Keratinocyte (primary cell): ENCODE measurements around the gene EVL. TPM values are rescaled to one million over a fixed set of nuclear protein-coding genes. Genes with fewer than 3 reads are reported as not detected.

Experiments used
- DNase-seq: peaks from one replicate; pipeline ENCODE4 v3.0.0-alpha.2; 2011; ENCODE audit warnings: low read depth, missing footprints, low spot score
- FAIRE-seq: peaks from 2 replicates; lab custom pipeline; 2011; peaks lifted over from hg19 to GRCh38; lab: Jason Lieb, UNC
- H2AFZ ChIP-seq: 2 replicates; pipeline ENCODE4 v1.6.0; 2012; ENCODE audit warnings: low read length, control low read depth, inconsistent platforms; ENCODE audit not compliant: control insufficient read depth
- H3K27ac ChIP-seq: 2 replicates; pipeline ENCODE4 v1.5.1; 2011; ENCODE audit warnings: low read length; ENCODE audit not compliant: control insufficient read depth, insufficient read depth
- H3K27me3 ChIP-seq: 3 replicates; pipeline ENCODE4 v1.6.0; 2011; ENCODE audit warnings: low read length; ENCODE audit not compliant: control insufficient read depth, insufficient read depth; ENCODE audit errors: extremely low read depth
- H3K36me3 ChIP-seq, 2 experiments: 2 replicates in 1 of 2; 3 replicates in 1 of 2; pipeline ENCODE4 v1.5.1; 2011; ENCODE audit warnings: low read length in 2 of 2, mild to moderate bottlenecking in 1 of 2; ENCODE audit not compliant: control insufficient read depth in 2 of 2, insufficient read depth in 2 of 2; ENCODE audit errors: extremely low read depth in 1 of 2
- H3K4me1 ChIP-seq: 3 replicates; pipeline ENCODE4 v1.5.1; 2011; ENCODE audit warnings: low read length; ENCODE audit not compliant: control insufficient read depth, insufficient read depth; ENCODE audit errors: extremely low read depth
- H3K4me2 ChIP-seq: 3 replicates; pipeline ENCODE4 v1.6.0; 2011; ENCODE audit warnings: low read depth, low read length; ENCODE audit not compliant: control insufficient read depth, insufficient read depth; ENCODE audit errors: extremely low read depth
- H3K4me3 ChIP-seq, 3 experiments: fragments of 200-600 bp in 1 of 3; sonication (generic) in 1 of 3; 2 replicates in 2 of 3; 3 replicates in 1 of 3; pipeline ENCODE4 v1.5.1; 2011 to 2016; ENCODE audit warnings: low read length in 3 of 3, mild to moderate bottlenecking in 3 of 3, control low read depth in 2 of 3, inconsistent platforms in 1 of 3, low read depth in 1 of 3, mixed read lengths in 1 of 3, mixed run types in 1 of 3, moderate library complexity in 1 of 3; ENCODE audit not compliant: control insufficient read depth in 2 of 3, insufficient read depth in 2 of 3; ENCODE audit errors: extremely low read depth in 1 of 3
- H3K79me2 ChIP-seq: 2 replicates; pipeline ENCODE4 v1.6.0; 2012; ENCODE audit warnings: low read length; ENCODE audit not compliant: control insufficient read depth, insufficient read depth
- H3K9ac ChIP-seq: 3 replicates; pipeline ENCODE4 v1.6.0; 2011; ENCODE audit warnings: low read length; ENCODE audit not compliant: control insufficient read depth, insufficient read depth; ENCODE audit errors: extremely low read depth
- H3K9me1 ChIP-seq: 3 replicates; pipeline ENCODE4 v1.6.0; 2011; ENCODE audit warnings: low read length; ENCODE audit not compliant: control insufficient read depth, insufficient read depth; ENCODE audit errors: extremely low read depth
- H3K9me3 ChIP-seq: 2 replicates; pipeline ENCODE4 v1.5.1; 2012; ENCODE audit warnings: low read depth, low read length; ENCODE audit not compliant: control insufficient read depth
- H4K20me1 ChIP-seq: 3 replicates; pipeline ENCODE4 v1.6.0; 2011; ENCODE audit warnings: low read length; ENCODE audit not compliant: control insufficient read depth, insufficient read depth; ENCODE audit errors: extremely low read depth
- EZH2 ChIP-seq: IDR thresholded peaks from one replicate; pipeline ENCODE4 v1.6.1; 2012; ENCODE audit warnings: inconsistent platforms, mild to moderate bottlenecking, low read length, moderate library complexity
- dilution Hi-C: fragments of 300-500 bp; cut with MboI; formaldehyde crosslinking; loops from one replicate; pipeline ENCODE4 v1.7.0; 2020; ENCODE audit warnings: low sequenced_read_pairs; ENCODE audit not compliant: extremely low pct_ligation_motif_present
- polyA plus RNA-seq, 5 experiments: library from polyadenylated mRNA; depleted of rRNA in 3 of 5; stranded (reverse) in 3 of 5; stranded (forward) in 1 of 5; unstranded in 1 of 5; fragments of >200 nt; gene quantifications; 1 replicate in 1 of 5; 2 replicates in 3 of 5; 3 replicates in 1 of 5; pipeline versions ENCODE4 v1.2.1 to v1.2.3, GENCODE V29; 2011 to 2012; ENCODE audit warnings: missing spikeins in 2 of 5, low read depth in 1 of 5, low replicate concordance in 1 of 5
- TF ChIP-seq, protein P1 (sequence below), 3 experiments: IDR thresholded peaks in 1 of 3; conservative IDR thresholded peaks in 1 of 3; optimal IDR thresholded peaks in 1 of 3; 2 replicates in 2 of 3; 3 replicates in 1 of 3; pipeline versions ENCODE3 to v1.5.1; 2011; ENCODE audit warnings: low read length in 3 of 3, mild to moderate bottlenecking in 3 of 3, moderate library complexity in 2 of 3, control low read depth in 1 of 3, inconsistent platforms in 1 of 3; ENCODE audit not compliant: insufficient read depth in 2 of 3; ENCODE audit errors: extremely low read depth in 1 of 3

Gene EVL
- polyA plus RNA-seq, 1 donor (not counting 4 experiments of a cell fraction or from before 2014, with no cell fraction given), result 12.0 TPM

DNA sequence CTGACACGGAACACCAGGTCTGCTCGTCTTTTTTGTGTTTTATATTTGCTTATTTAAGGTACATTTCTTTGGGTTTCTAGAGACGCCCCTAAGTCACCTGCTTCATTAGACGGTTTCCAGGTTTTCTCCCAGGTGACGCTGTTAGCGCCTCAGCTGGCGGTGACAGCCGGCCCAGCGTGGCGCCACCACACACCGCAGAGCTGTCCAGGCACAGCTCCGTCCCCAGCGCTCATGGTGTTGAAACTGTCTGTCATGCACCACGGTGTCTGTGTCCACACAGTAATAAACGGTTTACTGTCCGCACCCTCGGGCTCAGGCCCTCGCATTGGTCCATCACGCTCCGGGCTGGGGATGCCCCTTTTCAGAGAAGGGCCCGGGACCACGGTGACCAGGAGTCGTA lies 78.7 kb downstream of the EVL start:
- Histone ChIP-seq H3K9me1 (no peaks in the 10 kb centered on the region), H3K36me3 (no peaks in the 10 kb centered on the region), H3K4me3 (no peak overlapping the region), H3K4me2 (no peak overlapping the region), H3K9me3 (no peaks in the 10 kb centered on the region), H3K9ac (no peak overlapping the region), H4K20me1 (no peaks in the 10 kb centered on the region), H3K27me3 (no peaks in the 10 kb centered on the region), H3K79me2 (no peaks in the 10 kb centered on the region), H3K4me1 (peaks cover 4% of the 10 kb centered on the region), H2AFZ (no peak overlapping the region), H3K27ac (no peak overlapping the region)
- DNase-seq, result no peak
- no peak for TF ChIP-seq EZH2
- TF ChIP-seq, protein P1, sequence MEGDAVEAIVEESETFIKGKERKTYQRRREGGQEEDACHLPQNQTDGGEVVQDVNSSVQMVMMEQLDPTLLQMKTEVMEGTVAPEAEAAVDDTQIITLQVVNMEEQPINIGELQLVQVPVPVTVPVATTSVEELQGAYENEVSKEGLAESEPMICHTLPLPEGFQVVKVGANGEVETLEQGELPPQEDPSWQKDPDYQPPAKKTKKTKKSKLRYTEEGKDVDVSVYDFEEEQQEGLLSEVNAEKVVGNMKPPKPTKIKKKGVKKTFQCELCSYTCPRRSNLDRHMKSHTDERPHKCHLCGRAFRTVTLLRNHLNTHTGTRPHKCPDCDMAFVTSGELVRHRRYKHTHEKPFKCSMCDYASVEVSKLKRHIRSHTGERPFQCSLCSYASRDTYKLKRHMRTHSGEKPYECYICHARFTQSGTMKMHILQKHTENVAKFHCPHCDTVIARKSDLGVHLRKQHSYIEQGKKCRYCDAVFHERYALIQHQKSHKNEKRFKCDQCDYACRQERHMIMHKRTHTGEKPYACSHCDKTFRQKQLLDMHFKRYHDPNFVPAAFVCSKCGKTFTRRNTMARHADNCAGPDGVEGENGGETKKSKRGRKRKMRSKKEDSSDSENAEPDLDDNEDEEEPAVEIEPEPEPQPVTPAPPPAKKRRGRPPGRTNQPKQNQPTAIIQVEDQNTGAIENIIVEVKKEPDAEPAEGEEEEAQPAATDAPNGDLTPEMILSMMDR (optimal IDR thresholded peaks at IDR 0.05 in 1 of 3, IDR thresholded peaks at IDR 0.05 in 1 of 3, conservative IDR thresholded peaks at IDR 0.05 in 1 of 3; ENCODE audit: extremely low read depth in 1 of 3, insufficient read depth in 2 of 3, low read length in 3 of 3), result no peak
- dilution Hi-C loops, result no loop called here
- FAIRE-seq, result no peak

DNA sequence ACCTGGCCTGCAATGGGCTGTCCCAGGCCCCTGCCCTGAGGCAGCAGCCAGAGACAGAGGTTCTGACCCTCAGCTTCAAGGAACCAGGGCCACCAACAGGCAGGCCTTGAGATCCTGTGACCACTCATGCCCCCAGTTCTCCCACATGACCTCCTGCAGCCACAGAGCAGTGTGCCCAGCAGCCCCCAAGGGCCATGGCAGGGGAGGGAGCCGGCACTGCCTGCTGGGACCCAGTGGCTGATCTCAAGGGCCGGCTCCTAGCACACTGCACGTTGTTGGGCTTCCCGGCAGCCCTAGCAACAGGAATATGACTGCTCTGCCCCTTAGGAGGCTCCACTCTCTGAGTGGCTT lies 79.4 kb downstream of the EVL start:
- Histone ChIP-seq H3K9me1 (no peaks in the 10 kb centered on the region), H4K20me1 (no peaks in the 10 kb centered on the region), H3K4me1 (peaks cover 4% of the 10 kb centered on the region), H2AFZ (no peak overlapping the region), H3K4me3 (no peak overlapping the region), H3K27me3 (no peaks in the 10 kb centered on the region), H3K9ac (no peak overlapping the region), H3K9me3 (no peaks in the 10 kb centered on the region), H3K27ac (no peak overlapping the region), H3K36me3 (no peaks in the 10 kb centered on the region), H3K4me2 (no peak overlapping the region), H3K79me2 (no peaks in the 10 kb centered on the region)
- DNase-seq, result no peak
- TF ChIP-seq EZH2, result no peak
- TF ChIP-seq, protein P1 (optimal IDR thresholded peaks at IDR 0.05 in 1 of 3, IDR thresholded peaks at IDR 0.05 in 1 of 3, conservative IDR thresholded peaks at IDR 0.05 in 1 of 3; ENCODE audit: extremely low read depth in 1 of 3, insufficient read depth in 2 of 3, low read length in 3 of 3), result no peak
- dilution Hi-C loops, result no loop called here
- no peak for FAIRE-seq
